SK-N-SH (cell line): ENCODE measurements around the gene KDM6B. TPM values are rescaled to one million over a fixed set of nuclear protein-coding genes. Genes with fewer than 3 reads are reported as not detected.

Experiments used
- CTCF ChIA-PET: fragments of 300-600, 350-600 bp; formaldehyde crosslinking; extraction: SDS; loops from one replicate; lab custom pipeline; 2021; lab: Yijun Ruan, JAX
- POLR2A ChIA-PET: fragments of 350-600 bp; sonication (Branson Sonifier 250); formaldehyde crosslinking; extraction: SDS; loops from one replicate; lab custom pipeline; 2020; ENCODE audit warnings: antibody characterized with exemption, inconsistent platforms; lab: Yijun Ruan, JAX
- DNase-seq: peaks from one replicate; pipeline ENCODE4 v3.0.0; 2012
- H2AFZ ChIP-seq: fragments of 200-600 bp; sonication (generic); 2 replicates; pipeline ENCODE4 v1.8.1; 2016; ENCODE audit warnings: antibody characterized with exemption, mild to moderate bottlenecking, low read depth
- H3F3A ChIP-seq: fragments of 200-600 bp; sonication (generic); replicated peaks from 2 replicates; pipeline ENCODE3; 2016; ENCODE audit warnings: antibody characterized with exemption, mild to moderate bottlenecking; ENCODE audit not compliant: insufficient read depth
- H3K27ac ChIP-seq, 2 experiments: fragments of 200-500 bp in 1 of 2; fragments of 200-600 bp in 1 of 2; sonication (Bioruptor generic) in 1 of 2; sonication (generic), shearing (Covaris generic) in 1 of 2; 2 replicates each; pipeline versions ENCODE4 v1.5.1 to v1.6.1; 2014 to 2016; ENCODE audit warnings: low read depth in 2 of 2, inconsistent platforms in 1 of 2, low read length in 1 of 2, mild to moderate bottlenecking in 1 of 2, mixed read lengths in 1 of 2
- H3K27me3 ChIP-seq: fragments of 200-600 bp; sonication (generic), shearing (Covaris generic); 2 replicates; pipeline ENCODE4 v1.6.1; 2016; ENCODE audit warnings: mixed run types; ENCODE audit not compliant: insufficient read depth
- H3K36me3 ChIP-seq, 2 experiments: fragments of 200-500 bp in 1 of 2; fragments of 200-600 bp in 1 of 2; sonication (Bioruptor generic) in 1 of 2; sonication (generic) in 1 of 2; replicated peaks in 1 of 2; 2 replicates each; pipeline versions ENCODE3 to v1.5.1; 2014 to 2016; ENCODE audit warnings: low read length in 1 of 2, mild to moderate bottlenecking in 1 of 2; ENCODE audit not compliant: insufficient read depth in 2 of 2, control insufficient read depth in 1 of 2
- H3K4me1 ChIP-seq, 2 experiments: fragments of 200-500 bp in 1 of 2; fragments of 200-600 bp in 1 of 2; sonication (Bioruptor generic) in 1 of 2; sonication (generic), shearing (Covaris generic) in 1 of 2; 2 replicates each; pipeline versions ENCODE4 v1.5.1 to v1.6.1; 2014 to 2016; ENCODE audit warnings: low read depth in 1 of 2, low read length in 1 of 2, mixed run types in 1 of 2; ENCODE audit not compliant: insufficient read depth in 2 of 2, control insufficient read depth in 1 of 2
- H3K4me2 ChIP-seq: fragments of 200-600 bp; sonication (generic), shearing (Covaris generic); 2 replicates; pipeline ENCODE4 v1.6.1; 2017; ENCODE audit warnings: mixed run types
- H3K4me3 ChIP-seq, 2 experiments: fragments of 200-500 bp in 1 of 2; fragments of 200-600 bp in 1 of 2; sonication (Bioruptor generic) in 1 of 2; sonication (generic), shearing (Covaris generic) in 1 of 2; 2 replicates each; pipeline versions ENCODE4 v1.5.1 to v1.8.1; 2014 to 2016; ENCODE audit warnings: low read depth in 2 of 2, inconsistent platforms in 1 of 2, low read length in 1 of 2, mild to moderate bottlenecking in 1 of 2, mixed read lengths in 1 of 2, moderate library complexity in 1 of 2
- H3K79me2 ChIP-seq: fragments of 200-600 bp; sonication (generic); 2 replicates; pipeline ENCODE4 v1.8.1; 2017; ENCODE audit warnings: mild to moderate bottlenecking; ENCODE audit not compliant: insufficient read depth
- H3K9ac ChIP-seq: fragments of 200-600 bp; sonication (generic); 2 replicates; pipeline ENCODE4 v1.6.1; 2017; ENCODE audit warnings: mixed run types
- H3K9me2 ChIP-seq: fragments of 200-600 bp; sonication (generic); 2 replicates; pipeline ENCODE4 v1.6.1; 2017; ENCODE audit warnings: mixed run types
- H3K9me3 ChIP-seq: fragments of 200-600 bp; sonication (generic); 2 replicates; pipeline ENCODE4 v1.6.1; 2017; ENCODE audit warnings: mixed run types, mild to moderate bottlenecking, moderate library complexity
- H4K20me1 ChIP-seq: fragments of 200-600 bp; sonication (generic); 2 replicates; pipeline ENCODE4 v1.6.1; 2017; ENCODE audit warnings: mild to moderate bottlenecking, mixed run types; ENCODE audit not compliant: insufficient read depth
- CTCF ChIP-seq: fragments of 200-600 bp; sonication (generic); IDR thresholded peaks from 2 replicates; pipeline ENCODE4 v1.6.1; 2017; ENCODE audit warnings: antibody characterized with exemption, mild to moderate bottlenecking, moderate library complexity
- ELF1 ChIP-seq: IDR thresholded peaks from 2 replicates; pipeline ENCODE4 v1.4.0; 2012
- EP300 ChIP-seq, 2 experiments: IDR thresholded peaks; 2 replicates each; pipeline versions ENCODE4 v1.4.0 to v1.6.1; 2012; ENCODE audit warnings: borderline replicate concordance in 1 of 2, low read depth in 1 of 2, low read length in 1 of 2
- FOSL2 ChIP-seq: IDR thresholded peaks from 2 replicates; pipeline ENCODE4 v1.4.0; 2012; ENCODE audit warnings: low read depth, mild to moderate bottlenecking, moderate library complexity, borderline replicate concordance
- FOXJ3 ChIP-seq: sonication (generic); formaldehyde crosslinking; IDR thresholded peaks from 2 replicates; pipeline ENCODE4 v1.5.1; 2020; ENCODE audit warnings: mild to moderate bottlenecking, missing genetic modification reagents
- GABPA ChIP-seq: IDR thresholded peaks from 2 replicates; pipeline ENCODE4 v1.4.0; 2012; ENCODE audit warnings: low read depth, mild to moderate bottlenecking
- GATA2 ChIP-seq: sonication (generic); formaldehyde crosslinking; IDR thresholded peaks from 2 replicates; pipeline ENCODE4 v1.5.0; 2020; ENCODE audit warnings: mild to moderate bottlenecking, missing genetic modification reagents
- JUND ChIP-seq: IDR thresholded peaks from 2 replicates; pipeline ENCODE4 v1.4.0; 2012
- MAX ChIP-seq: IDR thresholded peaks from 2 replicates; pipeline ENCODE4 v1.4.0; 2012; ENCODE audit warnings: low read depth
- MXI1 ChIP-seq: IDR thresholded peaks from 2 replicates; pipeline ENCODE4 v1.6.1; 2012; ENCODE audit warnings: mild to moderate bottlenecking, low read depth, low read length, improper control_type of control experiment
- NFIC ChIP-seq: IDR thresholded peaks from 2 replicates; pipeline ENCODE4 v1.4.0; 2012; ENCODE audit warnings: borderline replicate concordance
- RXRA ChIP-seq: IDR thresholded peaks from 2 replicates; pipeline ENCODE4 v1.4.0; 2012; ENCODE audit warnings: low read depth, mild to moderate bottlenecking, borderline replicate concordance
- SIN3A ChIP-seq: IDR thresholded peaks from 2 replicates; pipeline ENCODE4 v1.6.1; 2012; ENCODE audit warnings: low read depth, mild to moderate bottlenecking, low read length, moderate library complexity, borderline replicate concordance
- TCF12 ChIP-seq: IDR thresholded peaks from 2 replicates; pipeline ENCODE4 v1.4.0; 2012
- TEAD4 ChIP-seq: IDR thresholded peaks from 2 replicates; pipeline ENCODE4 v1.4.0; 2012; ENCODE audit warnings: mild to moderate bottlenecking, borderline replicate concordance; ENCODE audit not compliant: insufficient read depth
- WGBS: methylation state at CpG from one replicate; pipeline ENCODE4 v1.1.6; 2017; ENCODE audit warnings: low lambda C conversion rate; 5-methylcytosine and 5-hydroxymethylcytosine counted together
- polyA plus RNA-seq, 3 experiments: library from polyadenylated mRNA; depleted of rRNA; stranded (reverse); fragments of >200 nt; gene quantifications; 2 replicates each; pipeline ENCODE4 v1.2.3, GENCODE V29; 2012

The KDM6B gene
- polyA plus RNA-seq, 1 of the 3 experiments (the other 2 are of a cell fraction), result 2.6 TPM

- Histone ChIP-seq H3K9ac (peak overlapping the region; percentile 99), H3K9me2 (no peaks in the 10 kb centered on the region), H3K36me3 (peaks cover 8 to 29% of the 10 kb centered on the region in 2 experiments), H3K27ac (peak overlapping the region; percentile 95 to 100), H3K79me2 (peaks cover 64% of the 10 kb centered on the region), H3K27me3 (no peaks in the 10 kb centered on the region), H3K4me1 (peaks cover 36 to 43% of the 10 kb centered on the region in 2 experiments), H3K4me3 (peak overlapping the region; percentile 66 to 67), H3K4me2 (peak overlapping the region; percentile 92), H3F3A (peaks cover 37% of the 10 kb centered on the region), H2AFZ (no peak overlapping the region), H3K9me3 (no peaks in the 10 kb centered on the region), H4K20me1 (peaks cover 46% of the 10 kb centered on the region)
- ChIA-PET POLR2A (interaction anchor here (0.7 to 2.2 kb wide), 5 partner anchors 9 to 155 kb away, joined by 3 to 9 read pairs (median 4); partner anchors contain the start of genes CHD3, CYB5D1, KDM6B and NAA38), CTCF (interaction anchor here (0.6 to 4.1 kb wide), 8 partner anchors 8 to 99 kb away, joined by 3 to 37 read pairs (median 4); partner anchors contain the start of genes KDM6B and NAA38)
- WGBS, result under 1% methylated on average over 34 of the region's 47 CpGs
- DNase-seq, result no peak
- TF ChIP-seq TEAD4, result 0 out of 2 replicates have a peak, but pooled peaks have one; percentile 56
- peak; percentile 21; the same call in 1 of the 2 replicates for TF ChIP-seq TCF12
- 0 out of 2 replicates have a peak, but pooled peaks have one; percentile 2 for TF ChIP-seq MAX
- peak; percentile 29; the same call in 1 of the 2 replicates for TF ChIP-seq GABPA
- peak; percentile 9; the same call in 1 of the 2 replicates for TF ChIP-seq ELF1
- TF ChIP-seq FOSL2, result peak; percentile 89
- TF ChIP-seq GATA2 (CRISPR knock-in tag), result no peak
- TF ChIP-seq JUND, result peak; percentile 90
- TF ChIP-seq SIN3A, result no peak; the same call in 1 of the 2 replicates
- peak in 1 of 2 experiments; percentile 27; a peak in 1 of 4 replicates for TF ChIP-seq EP300 (IDR thresholded peaks at IDR 0.05; ENCODE audit: borderline replicate concordance in 1 of 2, low read depth in 1 of 2, low read length in 1 of 2)
- no peak for TF ChIP-seq CTCF
- TF ChIP-seq RXRA, result peak; percentile 62; the same call in 1 of the 2 replicates
Observed at GRCh38 chr17:7842380-7843256, 8.6 kb downstream of the KDM6B start.

GRCh38 chr17:7843257-7843535 lies 9.2 kb downstream of the KDM6B start:
- Histone ChIP-seq H3F3A (peaks cover 34% of the 10 kb centered on the region), H3K4me3 (peak overlapping the region; percentile 66 to 67), H3K27ac (peak overlapping the region; percentile 95 to 100), H3K9me3 (no peaks in the 10 kb centered on the region), H3K9ac (peak overlapping the region; percentile 99), H3K4me2 (peak overlapping the region; percentile 92), H3K79me2 (peaks cover 61% of the 10 kb centered on the region), H3K4me1 (peaks cover 36 to 43% of the 10 kb centered on the region in 2 experiments), H3K36me3 (peaks cover 8 to 33% of the 10 kb centered on the region in 2 experiments), H2AFZ (no peak overlapping the region), H3K27me3 (no peaks in the 10 kb centered on the region), H4K20me1 (peaks cover 50% of the 10 kb centered on the region), H3K9me2 (no peaks in the 10 kb centered on the region)
- TF ChIP-seq MXI1 (peak; percentile 46; the same call in 1 of the 2 replicates), TEAD4 (no peak), NFIC (no peak), FOXJ3 (CRISPR knock-in tag) (no peak)
- DNase-seq, result no peak
- ChIA-PET CTCF (interaction anchor here (0.6 to 4.1 kb wide), 7 partner anchors 8 to 147 kb away, joined by 3 to 37 read pairs (median 5); partner anchors contain the start of genes KDM6B and NAA38), POLR2A (interaction anchor here (1.2 to 2.2 kb wide), 3 partner anchors 10 to 16 kb away, joined by 3 to 9 read pairs (median 5); partner anchors contain the start of genes CYB5D1, KDM6B and NAA38)
- WGBS, result 1% methylated on average over 16 of the region's 17 CpGs
